Thyroid gland (tissue), 4 donors: ENCODE measurements around the gene METTL15.

Experiments used
- POLR2A ChIP-seq, 2 donors: fragments of 450-650 bp; IDR thresholded peaks; one replicate each; pipeline ENCODE4 v1.6.1; 2017; ENCODE audit warnings: antibody characterized with exemption in 2 of 2, mild to moderate bottlenecking in 2 of 2, moderate library complexity in 1 of 2
- TF ChIP-seq, protein P1 (sequence below), 6 experiments: fragments of 200-600 bp in 3 of 6; fragments of 450-650 bp in 3 of 6; sonication (generic) in 3 of 6; IDR thresholded peaks; one replicate each; pipeline ENCODE4 v1.5.1; 2016 to 2019; ENCODE audit warnings: antibody characterized with exemption in 6 of 6, mild to moderate bottlenecking in 2 of 6, inconsistent platforms in 1 of 6, moderate library complexity in 1 of 6

GRCh38 chr11:28086569-28086968, 21.6 kb upstream of the METTL15 start:
- TF ChIP-seq, protein P1, sequence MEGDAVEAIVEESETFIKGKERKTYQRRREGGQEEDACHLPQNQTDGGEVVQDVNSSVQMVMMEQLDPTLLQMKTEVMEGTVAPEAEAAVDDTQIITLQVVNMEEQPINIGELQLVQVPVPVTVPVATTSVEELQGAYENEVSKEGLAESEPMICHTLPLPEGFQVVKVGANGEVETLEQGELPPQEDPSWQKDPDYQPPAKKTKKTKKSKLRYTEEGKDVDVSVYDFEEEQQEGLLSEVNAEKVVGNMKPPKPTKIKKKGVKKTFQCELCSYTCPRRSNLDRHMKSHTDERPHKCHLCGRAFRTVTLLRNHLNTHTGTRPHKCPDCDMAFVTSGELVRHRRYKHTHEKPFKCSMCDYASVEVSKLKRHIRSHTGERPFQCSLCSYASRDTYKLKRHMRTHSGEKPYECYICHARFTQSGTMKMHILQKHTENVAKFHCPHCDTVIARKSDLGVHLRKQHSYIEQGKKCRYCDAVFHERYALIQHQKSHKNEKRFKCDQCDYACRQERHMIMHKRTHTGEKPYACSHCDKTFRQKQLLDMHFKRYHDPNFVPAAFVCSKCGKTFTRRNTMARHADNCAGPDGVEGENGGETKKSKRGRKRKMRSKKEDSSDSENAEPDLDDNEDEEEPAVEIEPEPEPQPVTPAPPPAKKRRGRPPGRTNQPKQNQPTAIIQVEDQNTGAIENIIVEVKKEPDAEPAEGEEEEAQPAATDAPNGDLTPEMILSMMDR (IDR thresholded peaks at IDR 0.05): no peak
- TF ChIP-seq POLR2A (IDR thresholded peaks at IDR 0.05): no peak
